GM19324 (cell line): Measurements from ENCODE around the gene FBXO5.
"Not testable (repeated sequence)": the region's sequence is repeated elsewhere in the genome, so short reads cannot be mapped to it uniquely, and the experiment has no call there.

Experiments
- ATAC-seq: cut with Tn5 transposase; IDR thresholded peaks from one replicate; pipeline ENCODE4 v1.9.1; 2021; ENCODE audit warnings: mild to moderate bottlenecking, moderate library complexity; ENCODE audit not compliant: unreplicated experiment, low FRiP score

The FBXO5 gene

DNA sequence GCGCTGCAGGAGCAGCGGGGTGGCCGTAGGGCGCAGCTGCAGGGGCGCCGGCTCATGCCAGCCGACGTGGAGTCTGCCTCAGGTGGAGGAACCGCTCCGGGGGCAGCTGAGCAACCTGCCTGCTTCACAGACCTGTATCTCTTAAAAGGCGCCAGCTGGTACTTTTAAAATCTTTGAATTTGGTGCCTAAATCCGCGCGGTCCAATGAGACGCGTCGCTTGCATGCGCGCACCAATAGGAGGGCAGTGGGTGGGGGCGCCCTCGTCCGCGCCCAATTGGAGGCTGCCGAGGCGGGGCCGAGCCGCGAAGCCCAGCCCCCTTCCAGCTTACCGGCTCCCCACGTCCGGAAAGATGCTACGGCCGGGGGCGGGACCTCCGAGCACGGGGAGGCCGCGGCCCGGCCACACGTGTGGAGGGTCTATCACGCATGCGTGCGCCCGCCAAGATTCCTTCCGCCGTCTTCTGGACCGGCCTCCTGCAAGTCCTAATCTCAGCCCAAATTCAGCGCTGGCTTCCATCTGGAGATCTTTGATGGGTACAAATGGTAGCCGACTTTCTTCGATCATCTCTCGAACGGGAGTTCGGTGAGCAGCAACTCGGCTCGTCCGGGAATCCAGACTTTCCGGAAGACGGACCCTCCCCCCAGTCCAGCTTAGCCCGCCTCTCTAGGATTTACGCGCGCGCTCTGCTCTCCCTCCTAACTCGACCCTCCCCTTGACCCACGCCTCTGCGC is at the start of gene FBXO5:
Gene FBXO5 (minus strand): TSS at position 138 of the 733 bp plus-strand sequence. CDS start 82 bp downstream, at position 56.
- peak; percentile 94 for ATAC-seq

GRCh38 chr6:153032255-153032882 is 49.5 kb upstream of the FBXO5 start:
- no peak for ATAC-seq

DNA sequence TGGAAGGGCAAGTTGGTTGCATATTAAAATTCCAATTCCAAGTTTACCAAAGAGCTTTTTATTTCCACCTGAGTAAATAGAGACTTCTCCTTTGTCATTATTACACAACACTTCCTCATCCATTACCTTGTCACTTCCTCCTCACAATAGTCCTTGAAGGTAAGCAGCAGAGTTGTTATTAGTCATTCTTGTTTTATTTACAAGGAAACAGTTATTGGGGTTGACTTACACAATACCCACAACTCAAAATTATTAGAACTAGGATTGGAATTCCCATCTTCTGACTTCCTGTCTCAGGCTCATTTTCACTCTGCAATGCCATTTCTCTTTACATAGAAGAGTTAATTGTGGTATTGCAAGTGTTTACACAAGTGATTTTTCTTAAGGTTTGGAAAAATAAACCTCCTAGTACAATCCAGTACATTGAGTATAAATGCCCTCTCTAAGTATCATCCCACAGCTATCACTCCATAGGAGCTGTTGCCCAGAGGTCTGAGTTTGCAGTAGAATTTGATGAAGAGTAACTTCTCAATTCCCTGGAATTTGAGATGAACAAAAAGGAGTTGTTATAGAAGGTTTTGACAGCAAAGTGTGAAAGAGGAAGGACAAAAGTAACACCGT is 48.6 kb upstream of the FBXO5 start:
- ATAC-seq: no peak

DNA sequence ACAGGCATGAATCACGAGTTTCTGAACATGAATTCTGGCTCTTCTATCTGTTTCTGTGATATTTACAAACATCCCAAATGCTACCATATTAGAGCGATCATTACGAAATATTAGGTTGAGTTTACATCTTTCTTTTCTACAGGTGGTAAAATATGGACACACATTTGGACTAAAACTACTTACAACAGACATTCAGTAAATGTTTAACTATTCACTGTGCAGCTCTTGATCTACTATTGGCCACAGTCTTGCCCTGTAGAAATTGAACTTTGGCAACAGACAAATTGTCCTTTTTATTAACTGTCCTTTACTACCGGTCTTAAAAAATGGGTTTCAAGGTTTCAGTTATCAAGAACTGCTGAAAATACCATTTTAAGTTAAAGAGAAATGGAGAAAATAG is 46.1 kb upstream of the FBXO5 start:
- ATAC-seq: no peak

- ATAC-seq: no peak
Measured at GRCh38 chr6:153028286-153028685, 45.4 kb upstream of the FBXO5 start.

- ATAC-seq: no peak
Measured at GRCh38 chr6:153027480-153027879, 44.6 kb upstream of the FBXO5 start.

DNA sequence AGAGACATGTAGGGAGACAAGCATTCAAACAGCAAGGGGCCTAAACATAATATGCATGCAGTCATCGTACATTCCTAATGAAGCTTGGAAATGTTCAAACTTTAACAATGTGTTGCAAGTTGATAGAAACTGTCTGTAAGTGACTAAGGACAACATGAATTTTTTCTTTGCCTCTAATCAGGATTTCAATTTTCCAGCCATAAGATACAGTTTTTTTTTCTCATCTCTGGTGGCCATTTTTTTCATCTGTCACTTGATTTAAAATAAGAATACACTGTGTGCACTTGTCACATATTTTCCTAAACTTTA is 41.8 kb upstream of the FBXO5 start:
- ATAC-seq: peak; percentile 15

DNA sequence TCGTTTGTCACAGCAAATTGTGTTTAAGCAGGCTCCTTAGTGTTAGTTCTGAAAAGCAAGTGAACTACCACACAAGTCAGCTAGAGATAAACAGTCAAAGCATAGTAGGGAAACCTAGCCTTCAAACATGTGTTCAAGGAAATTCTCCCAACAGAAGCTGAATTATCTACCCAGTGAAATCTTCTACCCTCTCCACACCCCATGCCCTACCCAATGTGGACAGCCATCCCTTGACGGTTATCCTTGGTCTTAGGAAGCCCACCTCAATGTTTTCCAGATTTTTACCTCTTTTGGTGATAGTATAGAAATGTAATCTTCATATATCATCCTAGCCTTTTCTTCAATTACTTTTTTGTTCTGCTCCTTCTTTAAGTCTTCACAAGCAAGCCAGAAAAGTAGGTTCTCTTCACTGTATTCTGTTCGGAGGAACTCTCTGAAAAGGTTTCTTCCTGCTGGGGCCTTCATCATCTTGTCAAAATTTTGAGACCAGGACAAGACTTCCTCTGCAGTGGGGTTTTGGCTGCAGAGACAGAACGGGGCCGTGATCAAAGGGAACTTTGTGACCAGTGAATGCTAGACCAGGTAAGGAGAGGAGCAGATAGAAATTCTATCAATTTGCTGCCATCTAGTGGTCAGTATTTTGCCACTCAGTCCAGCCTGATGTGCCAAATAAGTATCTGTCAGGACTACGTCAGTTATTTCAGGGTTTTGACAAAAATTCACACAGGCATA is 41.3 kb upstream of the FBXO5 start:
- ATAC-seq: peak; percentile 95

- no peak for ATAC-seq
Measured at GRCh38 chr6:153018355-153018754, 35.5 kb upstream of the FBXO5 start.

GRCh38 chr6:153016846-153017245 is 34.0 kb upstream of the FBXO5 start:
- ATAC-seq: no peak

DNA sequence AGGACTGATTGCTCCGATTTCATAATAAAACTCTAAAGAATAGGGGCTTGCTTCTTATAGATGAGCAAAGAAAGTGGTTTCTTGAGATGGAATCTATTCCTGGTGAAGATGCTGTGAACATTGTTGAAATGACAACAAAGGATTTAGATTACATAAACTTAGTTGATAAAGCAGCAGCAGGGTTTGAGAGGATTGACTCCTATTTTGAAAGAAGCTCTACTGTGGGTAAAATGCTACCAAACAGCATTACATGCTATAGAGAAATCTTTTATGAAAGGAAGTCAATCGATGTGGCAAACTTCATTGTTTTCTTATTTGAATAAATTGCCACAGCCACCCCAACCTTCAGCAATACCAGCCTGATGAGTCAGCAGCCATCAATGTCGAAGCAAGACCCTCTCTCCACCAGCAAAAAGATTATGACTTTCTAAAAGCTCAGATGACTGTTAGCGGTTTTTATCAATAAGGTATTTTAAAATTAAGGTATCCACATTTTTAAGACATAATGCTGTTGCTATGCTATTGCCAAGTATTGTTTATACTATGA is 32.3 kb upstream of the FBXO5 start:
- ATAC-seq: no peak

- no peak for ATAC-seq
Measured at GRCh38 chr6:153013438-153013837, 30.6 kb upstream of the FBXO5 start.

- ATAC-seq: no peak
Measured at GRCh38 chr6:153012856-153013255, 30.0 kb upstream of the FBXO5 start.

GRCh38 chr6:153003366-153003690 is 20.5 kb upstream of the FBXO5 start:
- ATAC-seq: no peak

- peak; percentile 96 for ATAC-seq
Measured at GRCh38 chr6:153002613-153003365, 19.9 kb upstream of the FBXO5 start, which contains the start of gene MTRF1L. Gene MTRF1L, minus strand, starts transcription at chr6:153002709. Its CDS starts 24 bp downstream, at chr6:153002685.

GRCh38 chr6:153001767-153002612 is 19.1 kb upstream of the FBXO5 start:
- ATAC-seq: peak; percentile 0

GRCh38 chr6:153000790-153001189 is 17.9 kb upstream of the FBXO5 start:
- not testable (repeated sequence) for ATAC-seq

- ATAC-seq: no peak
Measured at GRCh38 chr6:153000243-153000642, 17.4 kb upstream of the FBXO5 start.

DNA sequence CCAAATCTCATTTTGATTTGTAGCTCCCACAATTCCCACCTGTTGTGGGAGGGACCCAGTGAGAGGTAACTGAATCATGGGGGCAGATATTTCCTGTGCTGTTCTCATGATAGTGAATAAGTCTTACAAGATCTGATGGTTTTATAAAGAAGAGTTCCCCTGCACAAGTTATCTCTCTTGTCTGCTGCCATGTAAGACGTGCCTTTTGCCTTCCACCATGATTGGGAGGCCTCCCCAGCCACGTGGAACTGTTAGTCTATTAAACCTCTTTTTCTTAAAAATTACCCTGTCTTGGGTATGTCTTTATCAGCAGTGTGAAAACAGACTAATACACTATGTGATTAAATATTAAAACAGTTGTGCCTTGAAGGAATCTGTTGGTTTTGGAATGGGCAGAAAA is 16.7 kb upstream of the FBXO5 start:
- not testable (repeated sequence) for ATAC-seq
